Suprapubic skin (tissue), 4 donors: ENCODE data around the gene NR2F2. TPM values are rescaled to one million over a fixed set of nuclear protein-coding genes. Genes with fewer than 3 reads are reported as not detected.
A peak's percentile ranks its signal among the peaks of the same experiment; 100 is the strongest.

Experiments
- DNase-seq, 2 donors: peaks; one replicate each; pipeline ENCODE4 v3.0.0-alpha.2; 2019; ENCODE audit warnings: low spot score in 2 of 2
- H3K27ac ChIP-seq: fragments of 200-600 bp; sonication (generic); one replicate; pipeline ENCODE4 v1.5.1; 2019
- H3K27me3 ChIP-seq: fragments of 200-600 bp; sonication (generic); one replicate; pipeline ENCODE4 v1.5.1; 2019
- H3K36me3 ChIP-seq: fragments of 200-600 bp; sonication (generic); one replicate; pipeline ENCODE4 v1.5.1; 2019
- H3K4me1 ChIP-seq: fragments of 200-600 bp; sonication (generic); one replicate; pipeline ENCODE4 v1.5.1; 2019
- H3K4me3 ChIP-seq: fragments of 200-600 bp; sonication (generic); one replicate; pipeline ENCODE4 v1.5.1; 2019; ENCODE audit warnings: mild to moderate bottlenecking
- H3K9me3 ChIP-seq: fragments of 200-600 bp; sonication (generic); one replicate; pipeline ENCODE4 v1.5.1; 2019
- CTCF ChIP-seq, 2 donors: fragments of 200-600 bp in 1 of 2; fragments of 450-650 bp in 1 of 2; sonication (generic) in 1 of 2; IDR thresholded peaks; one replicate each; pipeline ENCODE4 v1.5.1; 2016 to 2019; ENCODE audit warnings: antibody characterized with exemption in 2 of 2, mild to moderate bottlenecking in 1 of 2, moderate library complexity in 1 of 2
- EP300 ChIP-seq: sonication (generic); formaldehyde crosslinking; IDR thresholded peaks from one replicate; pipeline ENCODE4 v1.6.1; 2017; ENCODE audit warnings: antibody characterized with exemption
- POLR2A ChIP-seq, 2 donors: fragments of 450-650 bp; IDR thresholded peaks; one replicate each; pipeline ENCODE4 v1.6.1; 2017; ENCODE audit warnings: antibody characterized with exemption in 2 of 2, mild to moderate bottlenecking in 2 of 2, moderate library complexity in 2 of 2
- POLR2AphosphoS5 ChIP-seq, 3 donors: sonication (generic); formaldehyde crosslinking; IDR thresholded peaks; one replicate each; pipeline ENCODE4 v1.6.1; 2017; ENCODE audit warnings: antibody characterized with exemption in 3 of 3
- WGBS: methylation state at CpG from one replicate; pipeline ENCODE4 v1.1.5; 2018; 5-methylcytosine and 5-hydroxymethylcytosine counted together
- total RNA-seq, 4 donors: library from RNA; depleted of rRNA; stranded (reverse); fragments of >200 nt; gene quantifications; one replicate each; pipeline ENCODE4 v1.1.0, GENCODE V29; 2016

Gene NR2F2
- total RNA-seq, 4 donors from 2014 or later = 4.0 to 12.7 (median 7.1) TPM

- peaks cover 18% of the 10 kb centered on the region for H3K27me3 ChIP-seq
- no peaks in the 10 kb centered on the region for H3K9me3 ChIP-seq
- TF ChIP-seq POLR2AphosphoS5 (IDR thresholded peaks at IDR 0.05) = no peak
- no peak for TF ChIP-seq POLR2A (IDR thresholded peaks at IDR 0.05)
- no peak for TF ChIP-seq EP300
- TF ChIP-seq CTCF (IDR thresholded peaks at IDR 0.05) = no peak
- H3K4me3 ChIP-seq = peak overlapping the region; percentile 40
- peak overlapping the region; percentile 56 for H3K27ac ChIP-seq
- H3K4me1 ChIP-seq = peaks cover 11% of the 10 kb centered on the region
- H3K36me3 ChIP-seq = no peaks in the 10 kb centered on the region
- DNase-seq = peak in 1 of 2 donors; percentile 74
- WGBS = 73% methylated on average over 39 of the region's 39 CpGs
Measured at GRCh38 chr15:96347181-96348111, 16.9 kb downstream of the NR2F2 start.

- H3K4me1 ChIP-seq = peaks cover 11% of the 10 kb centered on the region
- peaks cover 24% of the 10 kb centered on the region for H3K27me3 ChIP-seq
- H3K4me3 ChIP-seq = peak overlapping the region; percentile 40
- 75% methylated on average over 13 of the region's 13 CpGs for WGBS
- no peak overlapping the region for H3K27ac ChIP-seq
- no peaks in the 10 kb centered on the region for H3K36me3 ChIP-seq
- DNase-seq = no peak
- TF ChIP-seq POLR2AphosphoS5 (IDR thresholded peaks at IDR 0.05) (no peak), CTCF (IDR thresholded peaks at IDR 0.05) (no peak), POLR2A (IDR thresholded peaks at IDR 0.05) (no peak), EP300 (no peak)
- H3K9me3 ChIP-seq = no peaks in the 10 kb centered on the region
Measured at GRCh38 chr15:96348112-96349027, 17.9 kb downstream of the NR2F2 start.

GRCh38 chr15:96349034-96349856 lies 18.7 kb downstream of the NR2F2 start:
- peak overlapping the region; percentile 12 for H3K27ac ChIP-seq
- peaks cover 18% of the 10 kb centered on the region for H3K4me1 ChIP-seq
- no peaks in the 10 kb centered on the region for H3K36me3 ChIP-seq
- no peak for DNase-seq
- H3K9me3 ChIP-seq = no peaks in the 10 kb centered on the region
- WGBS = 59% methylated on average over 4 of the region's 4 CpGs
- peaks cover 31% of the 10 kb centered on the region for H3K27me3 ChIP-seq
- H3K4me3 ChIP-seq = no peak overlapping the region
- TF ChIP-seq POLR2A (IDR thresholded peaks at IDR 0.05) (no peak), EP300 (no peak), POLR2AphosphoS5 (IDR thresholded peaks at IDR 0.05) (no peak), CTCF (IDR thresholded peaks at IDR 0.05) (no peak)

GRCh38 chr15:96349857-96350720 lies 19.6 kb downstream of the NR2F2 start:
- Histone ChIP-seq H3K4me3 (no peak overlapping the region), H3K27me3 (peaks cover 39% of the 10 kb centered on the region), H3K4me1 (peaks cover 25% of the 10 kb centered on the region), H3K9me3 (no peaks in the 10 kb centered on the region), H3K36me3 (no peaks in the 10 kb centered on the region), H3K27ac (peak overlapping the region; percentile 12)
- TF ChIP-seq EP300 (no peak), CTCF (IDR thresholded peaks at IDR 0.05) (no peak), POLR2A (IDR thresholded peaks at IDR 0.05) (no peak), POLR2AphosphoS5 (IDR thresholded peaks at IDR 0.05) (no peak)
- no peak for DNase-seq
- WGBS = 41% methylated on average over 7 of the region's 7 CpGs
